MCF 10A (cell line): ENCODE data around the gene ZNF3. TPM values are rescaled to one million over a fixed set of nuclear protein-coding genes. Genes with fewer than 3 reads are reported as not detected.

Source experiments
- BruUV-seq: library from RNA; stranded (reverse); fragments of 400-500 nt; replicated peaks from 2 replicates; lab custom pipeline; 2021; lab: Mats Ljungman, UMichigan
- CTCF ChIA-PET: fragments of 300-600 bp; sonication (Branson Sonifier 250); formaldehyde crosslinking; extraction: SDS; loops from one replicate; lab custom pipeline; 2021; ENCODE audit warnings: antibody characterized with exemption, inconsistent platforms; lab: Yijun Ruan, JAX
- POLR2A ChIA-PET: fragments of 300-600, 350-650 bp; sonication (Branson Sonifier 250); formaldehyde crosslinking; extraction: SDS; loops from one replicate; lab custom pipeline; 2020; ENCODE audit warnings: antibody characterized with exemption, inconsistent platforms; lab: Yijun Ruan, JAX
- DNase-seq: peaks from one replicate; pipeline ENCODE4 v3.0.0-alpha.2; 2018; ENCODE audit not compliant: unreplicated experiment
- H3K27ac Mint-ChIP-seq: one replicate; pipeline ENCODE4 v1.8.0; 2022; ENCODE audit warnings: mild to moderate bottlenecking, low read depth, mixed read lengths; ENCODE audit not compliant: unreplicated experiment
- H3K27me3 Mint-ChIP-seq: one replicate; pipeline ENCODE4 v1.8.0; 2022; ENCODE audit warnings: mixed read lengths; ENCODE audit not compliant: insufficient read depth, unreplicated experiment
- H3K36me3 Mint-ChIP-seq: one replicate; pipeline ENCODE4 v1.8.0; 2022; ENCODE audit warnings: mild to moderate bottlenecking, moderate library complexity, mixed read lengths; ENCODE audit not compliant: insufficient read depth, unreplicated experiment
- H3K4me1 Mint-ChIP-seq: one replicate; pipeline ENCODE4 v1.8.0; 2022; ENCODE audit warnings: mixed read lengths; ENCODE audit not compliant: insufficient read depth, unreplicated experiment
- H3K4me3 Mint-ChIP-seq: one replicate; pipeline ENCODE4 v1.8.0; 2022; ENCODE audit warnings: mild to moderate bottlenecking, moderate library complexity, mixed read lengths; ENCODE audit not compliant: unreplicated experiment
- H3K9me3 Mint-ChIP-seq: one replicate; pipeline ENCODE4 v1.8.0; 2022; ENCODE audit warnings: mixed read lengths; ENCODE audit not compliant: unreplicated experiment
- intact Hi-C: fragments of 100-400 bp; cut with micrococcal nuclease; formaldehyde crosslinking; loops from 2 replicates; pipeline ENCODE4 v1.14.1; 2022
- microRNA-seq: library from miRNA; unstranded; fragments of <30 nt; microRNA quantifications from one replicate; pipeline ENCODE4 v1.2.0, GENCODE V29; 2022
- total RNA-seq: library from RNA; stranded (reverse); gene quantifications from 2 replicates; pipeline ENCODE4 v1.2.3, GENCODE V29; 2022
- TF ChIP-seq, protein P1 (sequence below): fragments of 200-600 bp; IDR thresholded peaks from one replicate; pipeline ENCODE4 v1.8.0; 2022; ENCODE audit warnings: antibody characterized with exemption, mild to moderate bottlenecking; ENCODE audit not compliant: unreplicated experiment

ZNF3 gene
- total RNA-seq, 1 experiment from 2014 or later = 23.7 TPM

DNA sequence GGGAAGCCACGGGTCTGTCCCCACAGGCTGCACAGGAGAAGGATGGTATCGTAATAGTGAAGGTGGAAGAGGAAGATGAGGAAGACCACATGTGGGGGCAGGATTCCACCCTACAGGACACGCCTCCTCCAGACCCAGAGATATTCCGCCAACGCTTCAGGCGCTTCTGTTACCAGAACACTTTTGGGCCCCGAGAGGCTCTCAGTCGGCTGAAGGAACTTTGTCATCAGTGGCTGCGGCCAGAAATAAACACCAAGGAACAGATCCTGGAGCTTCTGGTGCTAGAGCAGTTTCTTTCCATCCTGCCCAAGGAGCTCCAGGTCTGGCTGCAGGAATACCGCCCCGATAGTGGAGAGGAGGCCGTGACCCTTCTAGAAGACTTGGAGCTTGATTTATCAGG is 58.0 kb downstream of the ZNF3 start:
- H3K9me3 Mint-ChIP-seq = no peaks in the 10 kb centered on the region
- TF ChIP-seq, protein P1, sequence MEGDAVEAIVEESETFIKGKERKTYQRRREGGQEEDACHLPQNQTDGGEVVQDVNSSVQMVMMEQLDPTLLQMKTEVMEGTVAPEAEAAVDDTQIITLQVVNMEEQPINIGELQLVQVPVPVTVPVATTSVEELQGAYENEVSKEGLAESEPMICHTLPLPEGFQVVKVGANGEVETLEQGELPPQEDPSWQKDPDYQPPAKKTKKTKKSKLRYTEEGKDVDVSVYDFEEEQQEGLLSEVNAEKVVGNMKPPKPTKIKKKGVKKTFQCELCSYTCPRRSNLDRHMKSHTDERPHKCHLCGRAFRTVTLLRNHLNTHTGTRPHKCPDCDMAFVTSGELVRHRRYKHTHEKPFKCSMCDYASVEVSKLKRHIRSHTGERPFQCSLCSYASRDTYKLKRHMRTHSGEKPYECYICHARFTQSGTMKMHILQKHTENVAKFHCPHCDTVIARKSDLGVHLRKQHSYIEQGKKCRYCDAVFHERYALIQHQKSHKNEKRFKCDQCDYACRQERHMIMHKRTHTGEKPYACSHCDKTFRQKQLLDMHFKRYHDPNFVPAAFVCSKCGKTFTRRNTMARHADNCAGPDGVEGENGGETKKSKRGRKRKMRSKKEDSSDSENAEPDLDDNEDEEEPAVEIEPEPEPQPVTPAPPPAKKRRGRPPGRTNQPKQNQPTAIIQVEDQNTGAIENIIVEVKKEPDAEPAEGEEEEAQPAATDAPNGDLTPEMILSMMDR = no peak
- no TSS peak for BruUV-seq
- peak overlapping the region; percentile 66 for H3K27ac Mint-ChIP-seq
- CTCF ChIA-PET = no interaction called here
- peaks cover 77% of the 10 kb centered on the region for H3K36me3 Mint-ChIP-seq
- peak overlapping the region; percentile 49 for H3K4me3 Mint-ChIP-seq
- no peak for DNase-seq
- POLR2A ChIA-PET = interaction anchor here (0.6 to 1.8 kb wide), 5 partner anchors 8 to 271 kb away, joined by 3 to 5 read pairs (median 3); partner anchors contain the start of genes ZKSCAN1 and ZSCAN21
- H3K4me1 Mint-ChIP-seq = peaks cover 26% of the 10 kb centered on the region
- no peaks in the 10 kb centered on the region for H3K27me3 Mint-ChIP-seq
- intact Hi-C loops = no loop called here

DNA sequence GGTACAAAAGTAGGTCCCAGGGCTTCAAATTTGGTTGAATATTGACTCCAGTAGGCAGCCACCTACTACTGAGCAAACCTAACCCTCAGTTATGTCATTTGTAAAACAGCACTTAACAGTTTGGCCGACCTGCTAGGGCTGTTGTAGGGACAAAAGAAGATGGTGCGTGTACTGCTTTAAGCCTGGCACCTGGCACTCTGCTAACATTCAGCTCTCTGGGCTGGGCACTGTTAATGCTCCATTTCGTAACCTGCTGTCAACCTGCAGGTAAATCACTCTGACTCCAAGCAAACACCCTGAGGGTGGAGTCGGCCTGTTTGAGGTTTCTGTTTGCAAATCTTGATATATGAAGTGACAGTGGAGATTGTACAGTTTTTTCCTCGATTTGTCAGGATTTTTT is 58.9 kb downstream of the ZNF3 start:
- intact Hi-C loops = no loop called here
- TF ChIP-seq, protein P1 = no peak
- ChIA-PET CTCF (interaction anchor here (0.6 to 1.5 kb wide), 9 partner anchors 28 to 465 kb away, joined by 3 to 4 read pairs (median 4); no protein-coding TSS in a partner anchor), POLR2A (interaction anchor here (0.6 to 2.1 kb wide), 12 partner anchors 10 to 883 kb away, joined by 3 to 16 read pairs (median 5); partner anchors contain the start of genes ZNF3 and ZSCAN21)
- BruUV-seq = no TSS peak
- no peaks in the 10 kb centered on the region for H3K9me3 Mint-ChIP-seq
- H3K4me1 Mint-ChIP-seq = peaks cover 31% of the 10 kb centered on the region
- peak overlapping the region; percentile 66 for H3K27ac Mint-ChIP-seq
- peak overlapping the region; percentile 49 for H3K4me3 Mint-ChIP-seq
- no peaks in the 10 kb centered on the region for H3K27me3 Mint-ChIP-seq
- peaks cover 76% of the 10 kb centered on the region for H3K36me3 Mint-ChIP-seq
- peak; percentile 78 for DNase-seq

DNA sequence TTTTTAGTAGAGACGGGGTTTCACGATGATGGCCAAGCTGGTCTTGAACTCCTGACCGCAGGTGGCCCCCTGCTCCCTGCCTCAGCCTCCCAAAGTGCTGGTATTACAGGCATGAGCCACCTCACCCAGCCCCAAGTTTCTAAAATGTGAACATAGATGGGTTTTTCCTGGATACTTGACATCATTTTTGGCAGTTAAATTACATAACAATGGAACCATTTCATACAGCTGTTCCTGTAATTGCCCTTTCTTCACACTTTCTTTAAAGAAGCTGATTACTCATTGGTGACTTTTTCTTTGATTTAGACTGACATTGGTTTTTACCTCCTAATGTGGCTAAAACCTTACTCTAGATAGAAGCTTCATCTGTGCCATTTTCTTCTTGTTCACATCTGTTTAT is 60.2 kb downstream of the ZNF3 start:
- CTCF ChIA-PET = interaction anchor here (0.5 to 1.5 kb wide), 5 partner anchors 11 to 554 kb away, joined by 3 to 5 read pairs (median 4); no protein-coding TSS in a partner anchor
- no peaks in the 10 kb centered on the region for H3K27me3 Mint-ChIP-seq

More for the DNA sequence above, 60.2 kb downstream of the ZNF3 start:
- Mint-ChIP-seq H3K4me3 (no peak overlapping the region), H3K36me3 (peaks cover 63% of the 10 kb centered on the region), H3K9me3 (no peaks in the 10 kb centered on the region), H3K4me1 (peaks cover 31% of the 10 kb centered on the region), H3K27ac (no peak overlapping the region)
- intact Hi-C loops = no loop called here
- no TSS peak for BruUV-seq
- TF ChIP-seq, protein P1 = no peak
- DNase-seq = no peak
- POLR2A ChIA-PET = interaction anchor here (0.5 to 2.1 kb wide), 9 partner anchors 9 to 405 kb away, joined by 3 to 16 read pairs (median 5); partner anchors contain the start of gene ZSCAN21

Small RNA genes lying within 50 kb of the gene (microRNA-seq; reads per million reads assigned to microRNA genes)
- gene MIR106B (2,609 reads per million, percentile 90 among the genes with 10 or more reads in this experiment), gene MIR25 (669 reads per million, percentile 84 among the genes with 10 or more reads in this experiment), gene MIR93 (7,074 reads per million, percentile 95 among the genes with 10 or more reads in this experiment)

Other genes starting within 250 kb of the ZNF3 start
- not detected in 2 replicates for gene OR2AE1, start 204.7 kb downstream of the ZNF3 start, total RNA-seq
- gene TRIM4, start 162.2 kb downstream of the ZNF3 start, total RNA-seq = 28.1 and 28.2 TPM in 2 replicates
- not detected in 2 replicates for gene GJC3, start 152.1 kb downstream of the ZNF3 start, total RNA-seq
- gene AZGP1, start 105.7 kb downstream of the ZNF3 start, total RNA-seq = 0.58 and 0.59 TPM in 2 replicates
- 80.2 and 86.2 TPM in 2 replicates for gene ZKSCAN1, start 66.1 kb downstream of the ZNF3 start, total RNA-seq
- gene ZSCAN21, start 31.9 kb downstream of the ZNF3 start, total RNA-seq = 13.8 and 14.7 TPM in 2 replicates
- gene COPS6, start 7.2 kb upstream of the ZNF3 start, total RNA-seq = 85.2 and 103 TPM in 2 replicates
- 38.5 and 67.8 TPM in 2 replicates for gene MCM7, start 19.7 kb upstream of the ZNF3 start, total RNA-seq
- 13.5 and 13.6 TPM in 2 replicates for gene AP4M1, start 19.9 kb upstream of the ZNF3 start, total RNA-seq
- gene TAF6, start 37.6 kb upstream of the ZNF3 start, total RNA-seq = 47.2 and 58.9 TPM in 2 replicates
- gene CNPY4, start 37.9 kb upstream of the ZNF3 start, total RNA-seq = 2.9 and 3.0 TPM in 2 replicates
- 2.5 and 3.2 TPM in 2 replicates for gene MBLAC1, start 45.2 kb upstream of the ZNF3 start, total RNA-seq
- gene LAMTOR4, start 67.2 kb upstream of the ZNF3 start, total RNA-seq = 76.6 and 87.3 TPM in 2 replicates
- 18.0 and 21.7 TPM in 2 replicates for gene TRAPPC14, start 77.0 kb upstream of the ZNF3 start, total RNA-seq
- 0.17 and 0.26 TPM in 2 replicates for gene GAL3ST4, start 86.9 kb upstream of the ZNF3 start, total RNA-seq
- gene GPC2, start 95.7 kb upstream of the ZNF3 start, total RNA-seq = 0.65 and 1.0 TPM in 2 replicates
- 1.1 and 1.5 TPM in 2 replicates for gene STAG3, start 96.2 kb upstream of the ZNF3 start, total RNA-seq
- 0.74 TPM in 1 of 2 replicates, not detected in the other for gene PVRIG, start 138.2 kb upstream of the ZNF3 start, total RNA-seq
- gene SPDYE3, start 226.0 kb upstream of the ZNF3 start, total RNA-seq = not detected in 2 replicates